HG03354 (cell line): ENCODE data around the gene POU6F2.
"Not testable (repeated sequence)": the region's sequence is repeated elsewhere in the genome, so short reads cannot be mapped to it uniquely, and the experiment has no call there.

Experiments
- ATAC-seq: cut with Tn5 transposase; IDR thresholded peaks from one replicate; pipeline ENCODE4 v1.9.1; 2021; ENCODE audit warnings: mild to moderate bottlenecking; ENCODE audit not compliant: unreplicated experiment, poor library complexity, severe bottlenecking

POU6F2 gene

GRCh38 chr7:39168403-39169098 is 190.8 kb downstream of the POU6F2 start:
- ATAC-seq, result no peak

GRCh38 chr7:39172137-39172536 is 194.4 kb downstream of the POU6F2 start:
- ATAC-seq, result no peak

GRCh38 chr7:39181398-39181797 is 203.7 kb downstream of the POU6F2 start:
- ATAC-seq, result no peak

GRCh38 chr7:39183796-39184195 is 206.1 kb downstream of the POU6F2 start:
- ATAC-seq, result no peak

- no peak for ATAC-seq
Measured at GRCh38 chr7:39184391-39184790, 206.7 kb downstream of the POU6F2 start.

- no peak for ATAC-seq
Measured at GRCh38 chr7:39186131-39186530, 208.4 kb downstream of the POU6F2 start.

GRCh38 chr7:39186671-39187070 is 209.0 kb downstream of the POU6F2 start:
- ATAC-seq, result no peak

GRCh38 chr7:39187130-39187529 is 209.4 kb downstream of the POU6F2 start:
- no peak for ATAC-seq

- no peak for ATAC-seq
Measured at GRCh38 chr7:39192476-39192875, 214.8 kb downstream of the POU6F2 start.

- ATAC-seq, result not testable (repeated sequence)
Measured at GRCh38 chr7:39194388-39194787, 216.7 kb downstream of the POU6F2 start.

- ATAC-seq, result no peak
Measured at GRCh38 chr7:39195967-39196366, 218.3 kb downstream of the POU6F2 start.

GRCh38 chr7:39197831-39198230 is 220.1 kb downstream of the POU6F2 start:
- ATAC-seq, result no peak

GRCh38 chr7:39198556-39198955 is 220.8 kb downstream of the POU6F2 start:
- no peak for ATAC-seq

- no peak for ATAC-seq
Measured at GRCh38 chr7:39199006-39199405, 221.3 kb downstream of the POU6F2 start.

- no peak for ATAC-seq
Measured at GRCh38 chr7:39199951-39200350, 222.2 kb downstream of the POU6F2 start.

GRCh38 chr7:39202041-39202440 is 224.3 kb downstream of the POU6F2 start:
- ATAC-seq, result no peak

GRCh38 chr7:39210362-39210761 is 232.7 kb downstream of the POU6F2 start:
- no peak for ATAC-seq

- no peak for ATAC-seq
Measured at GRCh38 chr7:39211581-39211980, 233.9 kb downstream of the POU6F2 start.

GRCh38 chr7:39212876-39213275 is 235.2 kb downstream of the POU6F2 start:
- ATAC-seq, result no peak

GRCh38 chr7:39217783-39218182 is 240.1 kb downstream of the POU6F2 start:
- no peak for ATAC-seq

- no peak for ATAC-seq
Measured at GRCh38 chr7:39219869-39220268, 242.2 kb downstream of the POU6F2 start.

GRCh38 chr7:39221901-39222300 is 244.2 kb downstream of the POU6F2 start:
- ATAC-seq, result no peak
